ENCODE results near the gene ZBTB20.

ZBTB20 gene

DNA sequence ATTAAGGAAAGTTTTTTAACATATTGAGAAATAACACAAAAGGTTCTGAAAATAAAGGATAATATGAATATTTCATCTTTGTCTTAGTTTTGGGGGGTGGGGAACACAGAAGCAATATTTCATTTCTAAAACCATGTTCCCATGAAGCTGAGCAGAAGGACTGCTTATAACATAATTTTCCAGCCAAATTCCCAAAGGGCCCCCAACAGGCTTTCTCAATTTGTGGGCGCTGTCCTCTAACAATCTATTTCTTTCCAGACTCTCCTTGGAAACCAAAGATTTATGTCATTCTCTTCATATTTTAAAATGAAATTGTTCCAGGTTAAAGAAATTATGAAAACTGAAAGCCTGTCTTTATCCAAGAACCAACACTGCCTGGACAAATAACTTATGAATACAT, 273.5 kb downstream of the ZBTB20 start:
- TF ChIP-seq CTCF (conservative IDR thresholded peaks at IDR 0.05; ENCODE audit: low read depth, low read length): no peak
- no peak for DNase-seq (ENCODE audit: low read depth)
- H3K4me3 ChIP-seq (ENCODE audit: low read length): no peak overlapping the region

GRCh38 chr3:114872588-114872987, 274.5 kb downstream of the ZBTB20 start:
- TF ChIP-seq CTCF (conservative IDR thresholded peaks at IDR 0.05; ENCODE audit: low read depth, low read length): no peak
- no peak for DNase-seq (ENCODE audit: low read depth)
- no peak overlapping the region for H3K4me3 ChIP-seq (ENCODE audit: low read length)

DNA sequence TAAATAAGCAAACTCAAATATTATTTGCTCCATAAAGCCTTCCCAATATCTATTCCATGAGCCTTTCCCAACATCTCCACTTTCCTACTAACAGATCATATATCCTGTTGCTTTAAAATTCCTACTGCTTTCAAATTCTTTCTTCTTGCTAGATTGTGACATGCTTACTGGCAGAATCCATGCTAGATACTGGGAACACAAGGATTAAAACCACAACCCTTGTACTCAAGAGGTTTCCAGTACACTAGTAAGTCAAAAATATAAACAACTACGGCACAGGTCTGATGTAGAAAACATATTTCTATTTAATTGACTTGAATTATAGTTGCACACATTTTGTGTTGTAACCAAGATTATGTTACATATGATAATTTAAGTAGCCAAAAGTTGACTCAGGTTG, 275.0 kb downstream of the ZBTB20 start:
- TF ChIP-seq CTCF (conservative IDR thresholded peaks at IDR 0.05; ENCODE audit: low read depth, low read length): no peak
- no peak overlapping the region for H3K4me3 ChIP-seq (ENCODE audit: low read length)
- no peak for DNase-seq (ENCODE audit: low read depth)

GRCh38 chr3:114867835-114868503, 279.1 kb downstream of the ZBTB20 start:
- no peak for TF ChIP-seq CTCF (conservative IDR thresholded peaks at IDR 0.05; ENCODE audit: low read depth, low read length)
- no peak overlapping the region for H3K4me3 ChIP-seq (ENCODE audit: low read length)
- DNase-seq (ENCODE audit: low read depth): no peak

GRCh38 chr3:114867359-114867758, 279.7 kb downstream of the ZBTB20 start:
- no peak for TF ChIP-seq CTCF (conservative IDR thresholded peaks at IDR 0.05; ENCODE audit: low read depth, low read length)
- H3K4me3 ChIP-seq (ENCODE audit: low read length): no peak overlapping the region
- no peak for DNase-seq (ENCODE audit: low read depth)

DNA sequence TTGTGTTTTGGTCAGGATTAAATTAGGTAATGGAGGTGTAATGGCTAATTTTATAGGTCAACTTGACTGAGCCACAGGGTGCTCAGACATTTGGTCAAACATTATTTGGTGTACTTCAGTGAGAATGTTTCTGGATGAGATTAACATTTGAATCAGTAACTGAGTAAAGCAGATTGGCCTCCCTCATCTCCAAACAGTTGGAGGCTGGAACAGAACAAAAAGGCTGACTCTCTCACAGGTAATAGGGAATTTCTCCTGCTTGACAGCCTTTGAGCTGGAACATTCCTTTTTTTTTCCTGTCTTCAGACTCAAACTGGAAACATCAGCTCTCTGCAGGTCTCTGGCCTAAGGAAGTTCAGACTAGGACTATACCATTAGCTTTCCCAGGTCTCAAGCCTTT, 280.7 kb downstream of the ZBTB20 start:
- H3K4me3 ChIP-seq (ENCODE audit: low read length): no peak overlapping the region
- no peak for DNase-seq (ENCODE audit: low read depth)
- TF ChIP-seq CTCF (conservative IDR thresholded peaks at IDR 0.05; ENCODE audit: low read depth, low read length): no peak

DNA sequence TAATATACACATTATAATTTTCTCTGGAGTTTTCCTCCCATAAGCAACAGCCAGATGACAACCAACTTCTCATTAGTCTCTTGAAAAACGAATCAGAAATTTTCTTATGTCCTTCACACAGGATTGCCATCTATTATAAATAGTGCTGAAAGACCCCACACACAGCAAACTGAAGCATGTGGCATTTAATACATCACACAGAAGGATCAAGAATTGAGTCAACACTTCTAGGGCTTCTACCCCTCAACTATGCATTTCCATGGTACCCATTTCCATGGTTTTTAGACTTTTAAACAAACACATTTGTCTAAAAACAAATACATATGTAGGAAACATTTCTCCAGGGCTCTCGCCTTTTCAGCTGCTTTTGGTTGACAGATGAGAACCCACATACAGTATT, 282.1 kb downstream of the ZBTB20 start:
- TF ChIP-seq CTCF (conservative IDR thresholded peaks at IDR 0.05; ENCODE audit: low read depth, low read length): no peak
- no peak overlapping the region for H3K4me3 ChIP-seq (ENCODE audit: low read length)
- DNase-seq (ENCODE audit: low read depth): no peak
